C4-2B (cell line): Measurements from ENCODE around the gene NME7.

Source experiments
- CTCF ChIP-seq: fragments of 450-650 bp; conservative IDR thresholded peaks from 2 replicates; pipeline ENCODE4 v1.5.1; 2017; ENCODE audit warnings: mild to moderate bottlenecking
- ZFX ChIP-seq: fragments of 450-650 bp; IDR thresholded peaks from 2 replicates; pipeline ENCODE4 v1.6.1; 2017

- no peak for TF ChIP-seq CTCF
- TF ChIP-seq ZFX, result no peak
Observed at GRCh38 chr1:169288011-169288414, 79.6 kb downstream of the NME7 start.
